Measurements from ENCODE around the gene ZMAT5.

- no peak for TF ChIP-seq CTCF (IDR thresholded peaks at IDR 0.05)
- TF ChIP-seq EP300 (IDR thresholded peaks at IDR 0.05): no peak
These were observed 62.1 kb downstream of the ZMAT5 start for GRCh38 chr22:29704528-29705285.

All from esophagus muscularis mucosa (tissue), 3 donors.